Measurements from ENCODE around the gene BTAF1.

BTAF1 gene

GRCh38 chr10:92062273-92062672 lies 138.7 kb downstream of the BTAF1 start:
- CTCF ChIA-PET = no interaction called here
- H3K9me3 ChIP-seq (ENCODE audit: control extremely low read depth in 1 of 5, control insufficient read depth in 4 of 5, insufficient read depth in 2 of 5, low read depth in 1 of 5, low read length in 4 of 5) = no peaks in the 10 kb centered on the region
- POLR2A ChIA-PET = no interaction called here
- no peaks in the 10 kb centered on the region for H3K27me3 ChIP-seq (replicated peaks in 2 of 5; ENCODE audit: control insufficient read depth in 4 of 5, insufficient read depth in 5 of 5, low read length in 4 of 5)
- H3K4me1 ChIP-seq (ENCODE audit: control extremely low read depth in 1 of 4, control insufficient read depth in 4 of 4, insufficient read depth in 4 of 4, low read length in 3 of 4) = no peaks in the 10 kb centered on the region
- no peak overlapping the region for H3K27ac ChIP-seq (ENCODE audit: insufficient read depth in 1 of 2, low read depth in 1 of 2, low read length in 2 of 2, poor library complexity in 1 of 2, severe bottlenecking in 2 of 2)
- H3K4me3 ChIP-seq (ENCODE audit: control insufficient read depth in 1 of 7, extremely low read depth in 1 of 7, insufficient read depth in 4 of 7, low read depth in 2 of 7, low read length in 6 of 7) = no peak overlapping the region
- H3K36me3 ChIP-seq (ENCODE audit: control insufficient read depth in 4 of 4, insufficient read depth in 4 of 4, low read length in 3 of 4) = no peaks in the 10 kb centered on the region
- no peak for DNase-seq
- 100% methylated on average over 1 of the region's 1 CpG for WGBS (ENCODE audit: insufficient coverage)

- no peaks in the 10 kb centered on the region for H3K27me3 ChIP-seq (replicated peaks in 2 of 5; ENCODE audit: control insufficient read depth in 4 of 5, insufficient read depth in 5 of 5, low read length in 4 of 5)
- ChIA-PET CTCF (interaction anchor here (0.8 kb wide), 1 partner anchor 368 kb away, joined by 3 read pairs; no protein-coding TSS in a partner anchor), POLR2A (interaction anchor here (0.6 kb wide), 1 partner anchor 125 kb away, joined by 3 read pairs; no protein-coding TSS in a partner anchor)
- no peaks in the 10 kb centered on the region for H3K36me3 ChIP-seq (ENCODE audit: control insufficient read depth in 4 of 4, insufficient read depth in 4 of 4, low read length in 3 of 4)
- H3K9me3 ChIP-seq (ENCODE audit: control extremely low read depth in 1 of 5, control insufficient read depth in 4 of 5, insufficient read depth in 2 of 5, low read depth in 1 of 5, low read length in 4 of 5) = no peaks in the 10 kb centered on the region
- H3K4me3 ChIP-seq (ENCODE audit: control insufficient read depth in 1 of 7, extremely low read depth in 1 of 7, insufficient read depth in 4 of 7, low read depth in 2 of 7, low read length in 6 of 7) = no peak overlapping the region
- DNase-seq = no peak
- H3K27ac ChIP-seq (ENCODE audit: insufficient read depth in 1 of 2, low read depth in 1 of 2, low read length in 2 of 2, poor library complexity in 1 of 2, severe bottlenecking in 2 of 2) = no peak overlapping the region
- WGBS (ENCODE audit: insufficient coverage) = no CpG with 5 or more reads among the region's 2 CpGs
- H3K4me1 ChIP-seq (ENCODE audit: control extremely low read depth in 1 of 4, control insufficient read depth in 4 of 4, insufficient read depth in 4 of 4, low read length in 3 of 4) = no peaks in the 10 kb centered on the region
These were observed 140.9 kb downstream of the BTAF1 start for GRCh38 chr10:92064506-92064905.

DNA sequence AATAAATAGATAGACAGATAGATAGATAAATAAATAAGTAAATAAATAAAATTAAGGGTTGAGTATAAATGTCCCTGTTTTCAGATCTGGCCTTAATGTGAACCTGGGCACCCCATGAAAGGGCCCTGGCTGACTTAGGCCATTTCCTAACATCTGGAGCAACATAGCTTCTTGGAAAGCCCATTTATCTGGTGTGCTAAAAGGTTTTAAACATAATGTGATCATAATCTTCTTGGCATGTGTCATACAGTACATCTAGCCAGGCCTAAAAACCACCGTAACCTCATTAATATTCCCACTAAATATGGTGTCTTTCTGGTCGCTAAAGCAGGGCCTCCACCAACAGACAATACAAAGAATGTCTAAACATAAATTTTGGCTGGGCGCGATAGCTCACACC lies 142.8 kb downstream of the BTAF1 start:
- H3K9me3 ChIP-seq (ENCODE audit: control extremely low read depth in 1 of 5, control insufficient read depth in 4 of 5, insufficient read depth in 2 of 5, low read depth in 1 of 5, low read length in 4 of 5) = no peaks in the 10 kb centered on the region
- 94% methylated on average over 4 of the region's 4 CpGs for WGBS (ENCODE audit: insufficient coverage)
- H3K36me3 ChIP-seq (ENCODE audit: control insufficient read depth in 4 of 4, insufficient read depth in 4 of 4, low read length in 3 of 4) = peaks cover 0 to 2% (median 0%) of the 10 kb centered on the region in 4 experiments
- no peaks in the 10 kb centered on the region for H3K27me3 ChIP-seq (replicated peaks in 2 of 5; ENCODE audit: control insufficient read depth in 4 of 5, insufficient read depth in 5 of 5, low read length in 4 of 5)
- ChIA-PET POLR2A (no interaction called here), CTCF (interaction anchor here (0.8 kb wide), 1 partner anchor 368 kb away, joined by 3 read pairs; no protein-coding TSS in a partner anchor)
- no peak overlapping the region for H3K4me3 ChIP-seq (ENCODE audit: control insufficient read depth in 1 of 7, extremely low read depth in 1 of 7, insufficient read depth in 4 of 7, low read depth in 2 of 7, low read length in 6 of 7)
- no peak for DNase-seq
- H3K27ac ChIP-seq (ENCODE audit: insufficient read depth in 1 of 2, low read depth in 1 of 2, low read length in 2 of 2, poor library complexity in 1 of 2, severe bottlenecking in 2 of 2) = no peak overlapping the region
- H3K4me1 ChIP-seq (ENCODE audit: control extremely low read depth in 1 of 4, control insufficient read depth in 4 of 4, insufficient read depth in 4 of 4, low read length in 3 of 4) = no peaks in the 10 kb centered on the region

- Histone ChIP-seq H3K27ac (ENCODE audit: insufficient read depth in 1 of 2, low read depth in 1 of 2, low read length in 2 of 2, poor library complexity in 1 of 2, severe bottlenecking in 2 of 2) (no peak overlapping the region), H3K4me1 (ENCODE audit: control extremely low read depth in 1 of 4, control insufficient read depth in 4 of 4, insufficient read depth in 4 of 4, low read length in 3 of 4) (no peaks in the 10 kb centered on the region), H3K27me3 (replicated peaks in 2 of 5; ENCODE audit: control insufficient read depth in 4 of 5, insufficient read depth in 5 of 5, low read length in 4 of 5) (no peaks in the 10 kb centered on the region), H3K4me3 (ENCODE audit: control insufficient read depth in 1 of 7, extremely low read depth in 1 of 7, insufficient read depth in 4 of 7, low read depth in 2 of 7, low read length in 6 of 7) (no peak overlapping the region), H3K36me3 (ENCODE audit: control insufficient read depth in 4 of 4, insufficient read depth in 4 of 4, low read length in 3 of 4) (peaks cover 0 to 2% (median 0%) of the 10 kb centered on the region in 4 experiments), H3K9me3 (ENCODE audit: control extremely low read depth in 1 of 5, control insufficient read depth in 4 of 5, insufficient read depth in 2 of 5, low read depth in 1 of 5, low read length in 4 of 5) (no peaks in the 10 kb centered on the region)
- no CpG with 5 or more reads among the region's 1 CpG for WGBS (ENCODE audit: insufficient coverage)
- DNase-seq = no peak
- ChIA-PET POLR2A (no interaction called here), CTCF (interaction anchor here (1.3 kb wide), 1 partner anchor 11 kb away, joined by 3 read pairs; no protein-coding TSS in a partner anchor)
These were observed 145.3 kb downstream of the BTAF1 start for GRCh38 chr10:92068900-92069299.

- POLR2A ChIA-PET = no interaction called here
- CTCF ChIA-PET = interaction anchor here (1.2 to 1.6 kb wide), 5 partner anchors 14 to 363 kb away, joined by 3 to 5 read pairs (median 4); no protein-coding TSS in a partner anchor
These were observed 150.7 kb downstream of the BTAF1 start for GRCh38 chr10:92074126-92074887.

DNA sequence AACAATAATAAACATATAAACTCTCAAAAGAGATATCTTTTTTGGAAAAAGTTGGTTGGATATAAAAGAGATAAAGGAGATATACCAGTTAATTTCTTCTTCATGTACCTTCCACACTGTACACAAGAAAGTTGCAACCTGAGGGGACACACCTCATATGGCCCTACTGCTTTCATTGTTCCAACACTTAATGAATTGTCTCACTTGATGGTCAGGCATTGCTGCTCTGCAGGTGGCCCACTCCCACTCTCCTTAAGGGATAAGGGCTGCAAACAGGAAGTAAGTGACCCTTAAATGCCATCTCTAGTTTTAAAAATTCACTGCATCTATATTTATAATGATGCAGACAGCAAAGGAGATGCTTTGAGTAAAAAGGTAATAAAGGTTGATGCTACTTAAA lies 152.3 kb downstream of the BTAF1 start:
- Histone ChIP-seq H3K36me3 (ENCODE audit: control insufficient read depth in 4 of 4, insufficient read depth in 4 of 4, low read length in 3 of 4) (peaks cover 0 to 7% (median 2%) of the 10 kb centered on the region in 4 experiments), H3K9me3 (ENCODE audit: control extremely low read depth in 1 of 5, control insufficient read depth in 4 of 5, insufficient read depth in 2 of 5, low read depth in 1 of 5, low read length in 4 of 5) (no peaks in the 10 kb centered on the region), H3K27me3 (replicated peaks in 2 of 5; ENCODE audit: control insufficient read depth in 4 of 5, insufficient read depth in 5 of 5, low read length in 4 of 5) (no peaks in the 10 kb centered on the region), H3K4me3 (ENCODE audit: control insufficient read depth in 1 of 7, extremely low read depth in 1 of 7, insufficient read depth in 4 of 7, low read depth in 2 of 7, low read length in 6 of 7) (no peak overlapping the region), H3K4me1 (ENCODE audit: control extremely low read depth in 1 of 4, control insufficient read depth in 4 of 4, insufficient read depth in 4 of 4, low read length in 3 of 4) (no peaks in the 10 kb centered on the region), H3K27ac (ENCODE audit: insufficient read depth in 1 of 2, low read depth in 1 of 2, low read length in 2 of 2, poor library complexity in 1 of 2, severe bottlenecking in 2 of 2) (no peak overlapping the region)
- ChIA-PET CTCF (no interaction called here), POLR2A (no interaction called here)
- no peak for DNase-seq

More at GRCh38 chr10:92074126-92074887, 150.7 kb downstream of the BTAF1 start:
- no peaks in the 10 kb centered on the region for H3K27me3 ChIP-seq (replicated peaks in 2 of 5; ENCODE audit: control insufficient read depth in 4 of 5, insufficient read depth in 5 of 5, low read length in 4 of 5)
- H3K9me3 ChIP-seq (ENCODE audit: control extremely low read depth in 1 of 5, control insufficient read depth in 4 of 5, insufficient read depth in 2 of 5, low read depth in 1 of 5, low read length in 4 of 5) = no peaks in the 10 kb centered on the region
- no peak overlapping the region for H3K27ac ChIP-seq (ENCODE audit: insufficient read depth in 1 of 2, low read depth in 1 of 2, low read length in 2 of 2, poor library complexity in 1 of 2, severe bottlenecking in 2 of 2)
- no peak overlapping the region for H3K4me3 ChIP-seq (ENCODE audit: control insufficient read depth in 1 of 7, extremely low read depth in 1 of 7, insufficient read depth in 4 of 7, low read depth in 2 of 7, low read length in 6 of 7)
- H3K36me3 ChIP-seq (ENCODE audit: control insufficient read depth in 4 of 4, insufficient read depth in 4 of 4, low read length in 3 of 4) = peaks cover 0 to 5% (median 0%) of the 10 kb centered on the region in 4 experiments
- no peaks in the 10 kb centered on the region for H3K4me1 ChIP-seq (ENCODE audit: control extremely low read depth in 1 of 4, control insufficient read depth in 4 of 4, insufficient read depth in 4 of 4, low read length in 3 of 4)
- 92% methylated on average over 3 of the region's 6 CpGs for WGBS (ENCODE audit: insufficient coverage)
- DNase-seq = peak in 2 of 3 donors; percentile 23 to 31

- no peaks in the 10 kb centered on the region for H3K9me3 ChIP-seq (ENCODE audit: control extremely low read depth in 1 of 5, control insufficient read depth in 4 of 5, insufficient read depth in 2 of 5, low read depth in 1 of 5, low read length in 4 of 5)
- ChIA-PET POLR2A (no interaction called here), CTCF (interaction anchor here (1.2 kb wide), 1 partner anchor 10 kb away, joined by 3 read pairs; no protein-coding TSS in a partner anchor)
- H3K4me3 ChIP-seq (ENCODE audit: control insufficient read depth in 1 of 7, extremely low read depth in 1 of 7, insufficient read depth in 4 of 7, low read depth in 2 of 7, low read length in 6 of 7) = no peak overlapping the region
- H3K27me3 ChIP-seq (replicated peaks in 2 of 5; ENCODE audit: control insufficient read depth in 4 of 5, insufficient read depth in 5 of 5, low read length in 4 of 5) = no peaks in the 10 kb centered on the region
- DNase-seq = no peak
- H3K4me1 ChIP-seq (ENCODE audit: control extremely low read depth in 1 of 4, control insufficient read depth in 4 of 4, insufficient read depth in 4 of 4, low read length in 3 of 4) = no peaks in the 10 kb centered on the region
- H3K27ac ChIP-seq (ENCODE audit: insufficient read depth in 1 of 2, low read depth in 1 of 2, low read length in 2 of 2, poor library complexity in 1 of 2, severe bottlenecking in 2 of 2) = no peak overlapping the region
- peaks cover 0 to 9% (median 5%) of the 10 kb centered on the region in 4 experiments for H3K36me3 ChIP-seq (ENCODE audit: control insufficient read depth in 4 of 4, insufficient read depth in 4 of 4, low read length in 3 of 4)
These were observed 153.2 kb downstream of the BTAF1 start for GRCh38 chr10:92076722-92077121.
